Liver (tissue), 9 donors: ENCODE results near the gene DBN1. TPM values are rescaled to one million over a fixed set of nuclear protein-coding genes. Genes with fewer than 3 reads are reported as not detected.

Experiments
- DNase-seq: peaks from one replicate; pipeline ENCODE4 v3.0.0-alpha.2; 2017; ENCODE audit warnings: low spot score
- H3K27ac ChIP-seq, 2 donors: one replicate each; pipeline ENCODE4 v1.7.0; 2013; ENCODE audit warnings: inconsistent platforms in 2 of 2, low read length in 2 of 2, control low read depth in 1 of 2, low read depth in 1 of 2, mild to moderate bottlenecking in 1 of 2
- H3K27me3 ChIP-seq, 4 donors: one replicate each; pipeline versions ENCODE4 v1.6.1 to v1.7.0; 2013; ENCODE audit warnings: low read length in 3 of 4, inconsistent platforms in 1 of 4, mild to moderate bottlenecking in 1 of 4, moderate library complexity in 1 of 4; ENCODE audit not compliant: control insufficient read depth in 4 of 4, insufficient read depth in 4 of 4
- H3K36me3 ChIP-seq, 4 donors: one replicate each; pipeline versions ENCODE4 v1.6.1 to v1.7.0; 2013; ENCODE audit warnings: low read length in 3 of 4, mild to moderate bottlenecking in 3 of 4, low read depth in 1 of 4, moderate library complexity in 1 of 4; ENCODE audit not compliant: control insufficient read depth in 4 of 4, insufficient read depth in 3 of 4
- H3K4me1 ChIP-seq, 4 donors: one replicate each; pipeline versions ENCODE4 v1.6.1 to v1.7.0; 2013; ENCODE audit warnings: low read length in 3 of 4, mild to moderate bottlenecking in 3 of 4, moderate library complexity in 1 of 4; ENCODE audit not compliant: control insufficient read depth in 4 of 4, insufficient read depth in 4 of 4
- H3K4me3 ChIP-seq, 3 donors: one replicate each; pipeline versions ENCODE4 v1.6.1 to v1.7.0; 2013; ENCODE audit warnings: low read length in 3 of 3, control low read depth in 1 of 3, low read depth in 1 of 3, mild to moderate bottlenecking in 1 of 3
- H3K9ac ChIP-seq, 2 donors: one replicate each; pipeline ENCODE4 v1.7.0; 2013; ENCODE audit warnings: low read length in 2 of 2, mild to moderate bottlenecking in 2 of 2, moderate library complexity in 2 of 2, control low read depth in 1 of 2, low read depth in 1 of 2
- H3K9me3 ChIP-seq, 4 donors: one replicate each; pipeline versions ENCODE4 v1.6.1 to v1.7.0; 2013; ENCODE audit warnings: low read length in 3 of 4; ENCODE audit not compliant: control insufficient read depth in 4 of 4
- EGR1 ChIP-seq, 2 donors: IDR thresholded peaks; 2 replicates each; pipeline ENCODE4 v1.6.1; 2016 to 2018; ENCODE audit warnings: antibody characterized with exemption in 2 of 2, low read depth in 2 of 2
- FOXA1 ChIP-seq: IDR thresholded peaks from 2 replicates; pipeline ENCODE4 v1.6.1; 2016; ENCODE audit warnings: antibody characterized with exemption
- GABPA ChIP-seq, 2 donors: IDR thresholded peaks in 1 of 2; conservative IDR thresholded peaks in 1 of 2; 2 replicates each; pipeline ENCODE4 v1.6.1; 2016; ENCODE audit warnings: antibody characterized with exemption in 2 of 2, mild to moderate bottlenecking in 1 of 2, moderate library complexity in 1 of 2
- HNF4A ChIP-seq, 2 donors: conservative IDR thresholded peaks; 2 replicates each; pipeline ENCODE4 v1.6.1; 2016; ENCODE audit warnings: antibody characterized with exemption in 2 of 2, mild to moderate bottlenecking in 2 of 2
- JUND ChIP-seq, 2 donors: IDR thresholded peaks; 2 replicates each; pipeline ENCODE4 v1.6.1; 2016; ENCODE audit warnings: antibody characterized with exemption in 2 of 2
- NR2F2 ChIP-seq: IDR thresholded peaks from 2 replicates; pipeline ENCODE4 v1.6.1; 2016; ENCODE audit warnings: antibody characterized with exemption
- RXRA ChIP-seq, 2 donors: IDR thresholded peaks; 2 replicates each; pipeline ENCODE4 v1.6.1; 2017 to 2018; ENCODE audit warnings: antibody characterized with exemption in 2 of 2, mild to moderate bottlenecking in 1 of 2
- SP1 ChIP-seq: IDR thresholded peaks from 2 replicates; pipeline ENCODE4 v1.6.1; 2018; ENCODE audit warnings: antibody characterized with exemption, mild to moderate bottlenecking
- TAF1 ChIP-seq: conservative IDR thresholded peaks from 2 replicates; pipeline ENCODE4 v1.6.1; 2016; ENCODE audit warnings: antibody characterized with exemption, mild to moderate bottlenecking
- YY1 ChIP-seq: IDR thresholded peaks from 2 replicates; pipeline ENCODE4 v1.6.1; 2016; ENCODE audit warnings: antibody characterized with exemption, mild to moderate bottlenecking
- WGBS: extraction: QIAGEN DNeasy Blood & Tissue Kit; methylation state at CpG from one replicate; pipeline ENCODE4 v1.1.7; 2013; 5-methylcytosine and 5-hydroxymethylcytosine counted together
- polyA plus RNA-seq, 2 donors: library from polyadenylated mRNA; stranded (reverse) in 1 of 2; unstranded in 1 of 2; fragments of 200-250 nt in 1 of 2; fragments of >200 nt in 1 of 2; fragmentation: Nextera tagmentation in 1 of 2; extraction: Ambion mirVana in 1 of 2; gene quantifications; one replicate each; pipeline versions ENCODE4 v1.2.1 to v1.2.3, GENCODE V29; 2013 to 2015
- total RNA-seq, 2 donors: library from RNA; depleted of rRNA; stranded (reverse); fragments of >200 nt; gene quantifications; one replicate each; pipeline ENCODE4 v1.2.3, GENCODE V29; 2014
- TF ChIP-seq, protein P1 (sequence below): fragments of 150-350 bp; IDR thresholded peaks from 2 replicates; pipeline ENCODE4 v1.5.1; 2017; ENCODE audit warnings: improper control_type of control experiment, low read depth, low read length; ENCODE audit not compliant: missing input control
- TF ChIP-seq, protein P2 (sequence below): IDR thresholded peaks from 2 replicates; pipeline ENCODE4 v1.6.1; 2016; ENCODE audit warnings: antibody characterized with exemption
- TF ChIP-seq, protein P3 (sequence below): IDR thresholded peaks from 2 replicates; pipeline ENCODE4 v1.6.1; 2016; ENCODE audit warnings: antibody characterized with exemption
- TF ChIP-seq, protein P4 (sequence below): IDR thresholded peaks from 2 replicates; pipeline ENCODE4 v1.6.1; 2016; ENCODE audit warnings: antibody characterized with exemption, mild to moderate bottlenecking
- donor health status: healthy.
- donor health status: healthy.
- donor health status: healthy.
- donor health status: healthy.
- donor health status: healthy.

DBN1 gene
- total and polyA plus RNA-seq, 4 donors = 1.5 to 4.9 (median 2.0) TPM

DNA sequence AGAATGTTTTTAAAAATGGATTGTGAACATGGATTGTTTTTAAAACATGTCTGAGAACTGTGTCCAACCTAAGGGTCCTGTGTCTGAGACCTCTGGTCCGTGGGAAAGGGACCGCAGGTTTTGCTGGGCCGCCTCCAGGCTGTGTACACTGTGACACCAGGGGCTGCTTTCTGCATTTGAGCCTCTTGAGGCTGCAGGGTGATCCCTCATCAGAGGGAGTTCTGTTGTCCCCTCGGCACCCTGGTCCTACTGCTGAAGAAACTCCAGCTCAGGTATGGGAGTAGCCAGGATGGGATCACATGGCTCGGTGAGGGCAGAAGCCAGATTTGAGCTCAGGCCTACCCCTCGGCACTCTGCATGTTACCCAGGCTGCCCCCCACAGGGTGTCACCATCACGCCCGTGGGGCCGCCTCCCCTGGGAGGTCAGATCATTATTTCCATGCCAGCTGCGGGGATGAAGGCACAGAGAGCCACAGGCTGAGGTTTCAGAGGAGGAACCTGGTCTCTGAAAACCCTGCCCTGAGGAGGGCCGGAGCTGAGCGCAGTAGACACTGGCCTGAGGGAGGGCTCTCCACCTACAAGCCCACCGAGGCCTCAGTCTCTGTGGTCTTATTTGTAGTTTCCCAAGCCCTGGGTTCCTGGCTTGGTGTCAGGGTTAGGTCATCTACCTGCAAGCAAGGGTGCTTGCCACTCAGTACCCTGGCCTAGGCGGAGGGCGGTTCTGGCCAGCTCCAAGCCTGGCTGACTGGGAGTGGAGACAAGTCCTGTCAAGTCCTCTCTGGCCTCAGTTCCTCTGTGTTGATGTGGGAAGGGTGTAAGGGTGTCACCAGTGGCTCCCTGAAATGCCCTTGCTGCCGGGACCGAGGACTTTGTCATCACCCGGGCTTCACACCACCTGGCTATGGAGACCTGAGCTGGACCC, 24.0 kb downstream of the DBN1 start:
- Histone ChIP-seq H3K9me3 (no peaks in the 10 kb centered on the region), H3K36me3 (no peaks in the 10 kb centered on the region), H3K27me3 (no peaks in the 10 kb centered on the region), H3K4me1 (peaks cover 6 to 25% (median 14%) of the 10 kb centered on the region in 4 donors), H3K9ac (no peak overlapping the region), H3K4me3 (no peak overlapping the region), H3K27ac (no peak overlapping the region)
- WGBS = 91% methylated on average over 18 of the region's 18 CpGs
- TF ChIP-seq, protein P1, sequence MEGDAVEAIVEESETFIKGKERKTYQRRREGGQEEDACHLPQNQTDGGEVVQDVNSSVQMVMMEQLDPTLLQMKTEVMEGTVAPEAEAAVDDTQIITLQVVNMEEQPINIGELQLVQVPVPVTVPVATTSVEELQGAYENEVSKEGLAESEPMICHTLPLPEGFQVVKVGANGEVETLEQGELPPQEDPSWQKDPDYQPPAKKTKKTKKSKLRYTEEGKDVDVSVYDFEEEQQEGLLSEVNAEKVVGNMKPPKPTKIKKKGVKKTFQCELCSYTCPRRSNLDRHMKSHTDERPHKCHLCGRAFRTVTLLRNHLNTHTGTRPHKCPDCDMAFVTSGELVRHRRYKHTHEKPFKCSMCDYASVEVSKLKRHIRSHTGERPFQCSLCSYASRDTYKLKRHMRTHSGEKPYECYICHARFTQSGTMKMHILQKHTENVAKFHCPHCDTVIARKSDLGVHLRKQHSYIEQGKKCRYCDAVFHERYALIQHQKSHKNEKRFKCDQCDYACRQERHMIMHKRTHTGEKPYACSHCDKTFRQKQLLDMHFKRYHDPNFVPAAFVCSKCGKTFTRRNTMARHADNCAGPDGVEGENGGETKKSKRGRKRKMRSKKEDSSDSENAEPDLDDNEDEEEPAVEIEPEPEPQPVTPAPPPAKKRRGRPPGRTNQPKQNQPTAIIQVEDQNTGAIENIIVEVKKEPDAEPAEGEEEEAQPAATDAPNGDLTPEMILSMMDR = no peak
- TF ChIP-seq GABPA (IDR thresholded peaks at IDR 0.05 in 1 of 2, conservative IDR thresholded peaks at IDR 0.05 in 1 of 2) (no peak), SP1 (no peak), YY1 (no peak)
- DNase-seq = no peak

DNA sequence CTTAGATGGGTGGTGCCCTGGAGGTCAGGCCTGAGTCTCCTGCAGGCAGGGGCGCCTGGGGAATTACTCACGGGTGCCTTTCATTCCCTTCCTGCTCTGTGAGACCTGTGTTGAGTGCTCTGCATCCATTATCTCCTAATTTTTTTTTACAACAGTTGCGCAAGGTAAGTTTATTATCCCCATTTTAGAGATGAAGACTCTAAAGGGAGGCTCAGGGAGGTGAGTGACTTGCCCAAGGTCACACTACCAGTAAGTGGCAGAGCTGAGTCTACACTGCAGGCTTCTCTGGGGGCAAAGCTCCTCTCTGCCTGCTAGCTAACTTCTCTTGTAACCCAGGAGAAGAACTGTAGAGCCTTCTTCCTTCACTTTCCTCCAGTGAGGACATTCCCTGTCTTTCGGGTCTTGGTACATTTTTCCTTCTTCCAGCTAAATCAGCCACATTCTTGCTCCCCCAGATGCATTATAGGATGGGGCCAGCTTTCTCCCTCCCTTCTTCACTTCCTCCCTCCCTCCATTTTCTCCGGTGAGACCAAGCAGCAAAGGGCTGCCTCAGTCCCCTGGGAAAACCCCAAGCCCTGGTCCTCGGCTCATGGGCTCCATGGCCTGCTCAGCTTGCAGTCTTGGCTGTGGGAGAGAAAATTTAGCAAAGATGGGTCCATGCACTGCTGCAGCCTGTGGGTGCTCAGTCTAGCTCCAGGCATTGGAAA, 25.0 kb downstream of the DBN1 start:
- no peak for DNase-seq
- no peak overlapping the region for H3K27ac ChIP-seq
- WGBS = 84% methylated on average over 6 of the region's 6 CpGs
- no peaks in the 10 kb centered on the region for H3K36me3 ChIP-seq
- TF ChIP-seq GABPA (IDR thresholded peaks at IDR 0.05 in 1 of 2, conservative IDR thresholded peaks at IDR 0.05 in 1 of 2) (no peak), TAF1 (no peak), HNF4A (conservative IDR thresholded peaks at IDR 0.05) (no peak), SP1 (no peak), RXRA (IDR thresholded peaks at IDR 0.05) (no peak), YY1 (no peak), NR2F2 (no peak), FOXA1 (no peak), EGR1 (IDR thresholded peaks at IDR 0.05; ENCODE audit: low read depth in 2 of 2) (no peak), JUND (IDR thresholded peaks at IDR 0.05) (no peak)
- TF ChIP-seq, protein P2, sequence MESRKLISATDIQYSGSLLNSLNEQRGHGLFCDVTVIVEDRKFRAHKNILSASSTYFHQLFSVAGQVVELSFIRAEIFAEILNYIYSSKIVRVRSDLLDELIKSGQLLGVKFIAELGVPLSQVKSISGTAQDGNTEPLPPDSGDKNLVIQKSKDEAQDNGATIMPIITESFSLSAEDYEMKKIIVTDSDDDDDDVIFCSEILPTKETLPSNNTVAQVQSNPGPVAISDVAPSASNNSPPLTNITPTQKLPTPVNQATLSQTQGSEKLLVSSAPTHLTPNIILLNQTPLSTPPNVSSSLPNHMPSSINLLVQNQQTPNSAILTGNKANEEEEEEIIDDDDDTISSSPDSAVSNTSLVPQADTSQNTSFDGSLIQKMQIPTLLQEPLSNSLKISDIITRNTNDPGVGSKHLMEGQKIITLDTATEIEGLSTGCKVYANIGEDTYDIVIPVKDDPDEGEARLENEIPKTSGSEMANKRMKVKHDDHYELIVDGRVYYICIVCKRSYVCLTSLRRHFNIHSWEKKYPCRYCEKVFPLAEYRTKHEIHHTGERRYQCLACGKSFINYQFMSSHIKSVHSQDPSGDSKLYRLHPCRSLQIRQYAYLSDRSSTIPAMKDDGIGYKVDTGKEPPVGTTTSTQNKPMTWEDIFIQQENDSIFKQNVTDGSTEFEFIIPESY = no peak
- TF ChIP-seq, protein P3, sequence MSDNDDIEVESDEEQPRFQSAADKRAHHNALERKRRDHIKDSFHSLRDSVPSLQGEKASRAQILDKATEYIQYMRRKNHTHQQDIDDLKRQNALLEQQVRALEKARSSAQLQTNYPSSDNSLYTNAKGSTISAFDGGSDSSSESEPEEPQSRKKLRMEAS = no peak
- TF ChIP-seq, protein P4, sequence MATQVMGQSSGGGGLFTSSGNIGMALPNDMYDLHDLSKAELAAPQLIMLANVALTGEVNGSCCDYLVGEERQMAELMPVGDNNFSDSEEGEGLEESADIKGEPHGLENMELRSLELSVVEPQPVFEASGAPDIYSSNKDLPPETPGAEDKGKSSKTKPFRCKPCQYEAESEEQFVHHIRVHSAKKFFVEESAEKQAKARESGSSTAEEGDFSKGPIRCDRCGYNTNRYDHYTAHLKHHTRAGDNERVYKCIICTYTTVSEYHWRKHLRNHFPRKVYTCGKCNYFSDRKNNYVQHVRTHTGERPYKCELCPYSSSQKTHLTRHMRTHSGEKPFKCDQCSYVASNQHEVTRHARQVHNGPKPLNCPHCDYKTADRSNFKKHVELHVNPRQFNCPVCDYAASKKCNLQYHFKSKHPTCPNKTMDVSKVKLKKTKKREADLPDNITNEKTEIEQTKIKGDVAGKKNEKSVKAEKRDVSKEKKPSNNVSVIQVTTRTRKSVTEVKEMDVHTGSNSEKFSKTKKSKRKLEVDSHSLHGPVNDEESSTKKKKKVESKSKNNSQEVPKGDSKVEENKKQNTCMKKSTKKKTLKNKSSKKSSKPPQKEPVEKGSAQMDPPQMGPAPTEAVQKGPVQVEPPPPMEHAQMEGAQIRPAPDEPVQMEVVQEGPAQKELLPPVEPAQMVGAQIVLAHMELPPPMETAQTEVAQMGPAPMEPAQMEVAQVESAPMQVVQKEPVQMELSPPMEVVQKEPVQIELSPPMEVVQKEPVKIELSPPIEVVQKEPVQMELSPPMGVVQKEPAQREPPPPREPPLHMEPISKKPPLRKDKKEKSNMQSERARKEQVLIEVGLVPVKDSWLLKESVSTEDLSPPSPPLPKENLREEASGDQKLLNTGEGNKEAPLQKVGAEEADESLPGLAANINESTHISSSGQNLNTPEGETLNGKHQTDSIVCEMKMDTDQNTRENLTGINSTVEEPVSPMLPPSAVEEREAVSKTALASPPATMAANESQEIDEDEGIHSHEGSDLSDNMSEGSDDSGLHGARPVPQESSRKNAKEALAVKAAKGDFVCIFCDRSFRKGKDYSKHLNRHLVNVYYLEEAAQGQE = no peak
- TF ChIP-seq, protein P1 = no peak
- peaks cover 5 to 18% (median 9%) of the 10 kb centered on the region in 4 donors for H3K4me1 ChIP-seq
- no peaks in the 10 kb centered on the region for H3K9me3 ChIP-seq
- no peak overlapping the region for H3K4me3 ChIP-seq
- no peaks in the 10 kb centered on the region for H3K27me3 ChIP-seq
- H3K9ac ChIP-seq = no peak overlapping the region
